ENCODE data around the gene CD19. TPM values are rescaled to one million over a fixed set of nuclear protein-coding genes. Genes with fewer than 3 reads are reported as not detected.
"Not testable (repeated sequence)": the region's sequence is repeated elsewhere in the genome, so short reads cannot be mapped to it uniquely, and the experiment has no call there.

The CD19 gene
- polyA plus RNA-seq (2013, experiment 1 of 2; ENCODE audit: insufficient read length): 0.12 TPM
- polyA plus RNA-seq (2013, experiment 2 of 2; ENCODE audit: insufficient read length): 0.14 TPM

- DNase-seq: no peak
These were observed at the start of gene CD19 for GRCh38 chr16:28931801-28932225. CD19 (plus strand) TSS chr16:28931971; CDS start chr16:28932001, 30 bp downstream.

- no peak for DNase-seq
These were observed 49.1 kb upstream of the CD19 start for GRCh38 chr16:28882551-28883160.

- DNase-seq: no peak
These were observed 48.4 kb upstream of the CD19 start for GRCh38 chr16:28883221-28883996.

- no peak for DNase-seq
These were observed 47.7 kb upstream of the CD19 start for GRCh38 chr16:28884045-28884444.

- DNase-seq: no peak
These were observed 44.8 kb upstream of the CD19 start for GRCh38 chr16:28886945-28887344.

- not testable (repeated sequence) for DNase-seq
These were observed 41.4 kb upstream of the CD19 start for GRCh38 chr16:28890355-28890754.

GRCh38 chr16:28891964-28892890, 39.5 kb upstream of the CD19 start:
- DNase-seq: no peak

- DNase-seq: no peak
These were observed 38.5 kb upstream of the CD19 start for GRCh38 chr16:28893291-28893690.

GRCh38 chr16:28895609-28896008, 36.2 kb upstream of the CD19 start:
- DNase-seq: no peak

- no peak for DNase-seq
These were observed 33.9 kb upstream of the CD19 start for GRCh38 chr16:28897826-28898225.

GRCh38 chr16:28898266-28898665, 33.5 kb upstream of the CD19 start:
- DNase-seq: no peak

GRCh38 chr16:28898942-28899341, 32.8 kb upstream of the CD19 start:
- DNase-seq: no peak

- DNase-seq: no peak
These were observed 31.7 kb upstream of the CD19 start for GRCh38 chr16:28899882-28900590.

GRCh38 chr16:28900601-28901000, 31.2 kb upstream of the CD19 start:
- no peak for DNase-seq

- no peak for DNase-seq
These were observed 29.9 kb upstream of the CD19 start for GRCh38 chr16:28901862-28902261.

- DNase-seq: no peak
These were observed 28.9 kb upstream of the CD19 start for GRCh38 chr16:28902909-28903308.

GRCh38 chr16:28903344-28904042, 28.3 kb upstream of the CD19 start:
- no peak for DNase-seq

GRCh38 chr16:28904363-28904762, 27.4 kb upstream of the CD19 start:
- DNase-seq: no peak

GRCh38 chr16:28904828-28905227, 26.9 kb upstream of the CD19 start:
- no peak for DNase-seq

GRCh38 chr16:28905229-28905754, 26.5 kb upstream of the CD19 start:
- DNase-seq: no peak

- no peak for DNase-seq
These were observed 25.9 kb upstream of the CD19 start for GRCh38 chr16:28905800-28906372.
